Measurements from ENCODE around the gene UROC1. TPM values are rescaled to one million over a fixed set of nuclear protein-coding genes. Genes with fewer than 3 reads are reported as not detected.

The UROC1 gene
- total and polyA plus RNA-seq, 9 of the 15 experiments (the other 6 are each of a cell fraction or from before 2014, with no cell fraction given), result not detected

DNA sequence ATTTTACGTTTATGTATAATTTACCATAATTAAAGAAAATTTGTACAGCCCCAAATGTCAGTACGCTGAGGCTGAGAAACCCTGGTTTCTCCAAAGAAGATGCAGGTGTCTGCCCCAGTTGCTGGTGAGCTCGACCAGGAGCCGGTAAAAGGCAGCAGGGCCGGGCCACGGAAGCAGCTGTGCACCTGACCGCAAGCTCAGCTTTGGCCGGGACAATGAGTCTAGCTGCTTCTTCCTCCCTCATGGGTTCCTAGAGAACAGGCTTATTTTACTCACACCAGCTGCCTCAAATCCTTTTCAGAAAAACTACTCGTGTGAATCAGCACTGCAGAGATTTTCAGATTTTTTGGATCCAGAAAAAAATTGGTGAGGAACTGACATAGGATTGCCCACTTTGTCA, 23.8 kb downstream of the UROC1 start:
- no peaks in the 10 kb centered on the region for H3K9me3 ChIP-seq (replicated peaks; ENCODE audit: control insufficient read depth, insufficient read depth, low read depth, low read length)
- H3K9ac ChIP-seq (ENCODE audit: insufficient read depth in 1 of 2, low read depth in 2 of 2, low read length in 2 of 2), result no peak overlapping the region
- POLR2A ChIA-PET, result no interaction called here
- ATAC-seq, result no peak
- H2AFZ ChIP-seq (ENCODE audit: low read depth, low read length), result no peak overlapping the region
- no peaks in the 10 kb centered on the region for H3K4me1 ChIP-seq (replicated peaks in 1 of 2; ENCODE audit: control insufficient read depth in 2 of 2, insufficient read depth in 2 of 2, low read length in 2 of 2)
- H3K36me3 ChIP-seq (ENCODE audit: control insufficient read depth, insufficient read depth, low read length), result no peaks in the 10 kb centered on the region
- no peak for DNase-seq (ENCODE audit: extremely low read depth in 1 of 4, low spot score in 3 of 4)
- no peaks in the 10 kb centered on the region for H3K79me2 ChIP-seq (ENCODE audit: control insufficient read depth, insufficient read depth, low read length)
- 0% methylated on average over 5 of the region's 9 CpGs for whole genome bisulfite sequencing (ENCODE audit: insufficient coverage, low coverage, missing lambda C conversion rate)
- no peaks in the 10 kb centered on the region for H3K9me1 ChIP-seq (ENCODE audit: control insufficient read depth, insufficient read depth, low read length)
- H3K27me3 ChIP-seq (ENCODE audit: control insufficient read depth in 2 of 2, insufficient read depth in 2 of 2, low read length in 2 of 2), result peaks cover 10 to 55% of the 10 kb centered on the region in 2 experiments; a peak in 4 of 5 replicates
- no TSS peak for BruUV-seq (replicated peaks)
- no peak overlapping the region for H3K4me3 ChIP-seq
- H3K27ac ChIP-seq (ENCODE audit: extremely low read depth, low read depth, low read length), result no peak overlapping the region
- FAIRE-seq, result no peak
- TF ChIP-seq, protein P1, sequence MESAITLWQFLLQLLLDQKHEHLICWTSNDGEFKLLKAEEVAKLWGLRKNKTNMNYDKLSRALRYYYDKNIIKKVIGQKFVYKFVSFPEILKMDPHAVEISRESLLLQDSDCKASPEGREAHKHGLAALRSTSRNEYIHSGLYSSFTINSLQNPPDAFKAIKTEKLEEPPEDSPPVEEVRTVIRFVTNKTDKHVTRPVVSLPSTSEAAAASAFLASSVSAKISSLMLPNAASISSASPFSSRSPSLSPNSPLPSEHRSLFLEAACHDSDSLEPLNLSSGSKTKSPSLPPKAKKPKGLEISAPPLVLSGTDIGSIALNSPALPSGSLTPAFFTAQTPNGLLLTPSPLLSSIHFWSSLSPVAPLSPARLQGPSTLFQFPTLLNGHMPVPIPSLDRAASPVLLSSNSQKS (CRISPR knock-in tag; IDR thresholded peaks at IDR 0.05), result no peak
- TF ChIP-seq, protein P2, sequence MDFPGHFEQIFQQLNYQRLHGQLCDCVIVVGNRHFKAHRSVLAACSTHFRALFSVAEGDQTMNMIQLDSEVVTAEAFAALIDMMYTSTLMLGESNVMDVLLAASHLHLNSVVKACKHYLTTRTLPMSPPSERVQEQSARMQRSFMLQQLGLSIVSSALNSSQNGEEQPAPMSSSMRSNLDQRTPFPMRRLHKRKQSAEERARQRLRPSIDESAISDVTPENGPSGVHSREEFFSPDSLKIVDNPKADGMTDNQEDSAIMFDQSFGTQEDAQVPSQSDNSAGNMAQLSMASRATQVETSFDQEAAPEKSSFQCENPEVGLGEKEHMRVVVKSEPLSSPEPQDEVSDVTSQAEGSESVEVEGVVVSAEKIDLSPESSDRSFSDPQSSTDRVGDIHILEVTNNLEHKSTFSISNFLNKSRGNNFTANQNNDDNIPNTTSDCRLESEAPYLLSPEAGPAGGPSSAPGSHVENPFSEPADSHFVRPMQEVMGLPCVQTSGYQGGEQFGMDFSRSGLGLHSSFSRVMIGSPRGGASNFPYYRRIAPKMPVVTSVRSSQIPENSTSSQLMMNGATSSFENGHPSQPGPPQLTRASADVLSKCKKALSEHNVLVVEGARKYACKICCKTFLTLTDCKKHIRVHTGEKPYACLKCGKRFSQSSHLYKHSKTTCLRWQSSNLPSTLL (IDR thresholded peaks at IDR 0.05), result no peak
- no peak for TF ChIP-seq ZC3H11A (IDR thresholded peaks at IDR 0.05; ENCODE audit: low read depth, low read length)
- TF ChIP-seq, protein P3, sequence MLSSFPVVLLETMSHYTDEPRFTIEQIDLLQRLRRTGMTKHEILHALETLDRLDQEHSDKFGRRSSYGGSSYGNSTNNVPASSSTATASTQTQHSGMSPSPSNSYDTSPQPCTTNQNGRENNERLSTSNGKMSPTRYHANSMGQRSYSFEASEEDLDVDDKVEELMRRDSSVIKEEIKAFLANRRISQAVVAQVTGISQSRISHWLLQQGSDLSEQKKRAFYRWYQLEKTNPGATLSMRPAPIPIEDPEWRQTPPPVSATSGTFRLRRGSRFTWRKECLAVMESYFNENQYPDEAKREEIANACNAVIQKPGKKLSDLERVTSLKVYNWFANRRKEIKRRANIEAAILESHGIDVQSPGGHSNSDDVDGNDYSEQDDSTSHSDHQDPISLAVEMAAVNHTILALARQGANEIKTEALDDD (IDR thresholded peaks at IDR 0.05), result no peak
- TF ChIP-seq CHCHD3 (CRISPR knock-in tag; IDR thresholded peaks at IDR 0.05), result no peak
- TF ChIP-seq, protein P4, sequence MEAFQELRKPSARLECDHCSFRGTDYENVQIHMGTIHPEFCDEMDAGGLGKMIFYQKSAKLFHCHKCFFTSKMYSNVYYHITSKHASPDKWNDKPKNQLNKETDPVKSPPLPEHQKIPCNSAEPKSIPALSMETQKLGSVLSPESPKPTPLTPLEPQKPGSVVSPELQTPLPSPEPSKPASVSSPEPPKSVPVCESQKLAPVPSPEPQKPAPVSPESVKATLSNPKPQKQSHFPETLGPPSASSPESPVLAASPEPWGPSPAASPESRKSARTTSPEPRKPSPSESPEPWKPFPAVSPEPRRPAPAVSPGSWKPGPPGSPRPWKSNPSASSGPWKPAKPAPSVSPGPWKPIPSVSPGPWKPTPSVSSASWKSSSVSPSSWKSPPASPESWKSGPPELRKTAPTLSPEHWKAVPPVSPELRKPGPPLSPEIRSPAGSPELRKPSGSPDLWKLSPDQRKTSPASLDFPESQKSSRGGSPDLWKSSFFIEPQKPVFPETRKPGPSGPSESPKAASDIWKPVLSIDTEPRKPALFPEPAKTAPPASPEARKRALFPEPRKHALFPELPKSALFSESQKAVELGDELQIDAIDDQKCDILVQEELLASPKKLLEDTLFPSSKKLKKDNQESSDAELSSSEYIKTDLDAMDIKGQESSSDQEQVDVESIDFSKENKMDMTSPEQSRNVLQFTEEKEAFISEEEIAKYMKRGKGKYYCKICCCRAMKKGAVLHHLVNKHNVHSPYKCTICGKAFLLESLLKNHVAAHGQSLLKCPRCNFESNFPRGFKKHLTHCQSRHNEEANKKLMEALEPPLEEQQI (IDR thresholded peaks at IDR 0.05), result no peak
- no peak for TF ChIP-seq BRD9 (IDR thresholded peaks at IDR 0.05; ENCODE audit: low read depth, partially characterized antibody)
- TF ChIP-seq, protein P5, sequence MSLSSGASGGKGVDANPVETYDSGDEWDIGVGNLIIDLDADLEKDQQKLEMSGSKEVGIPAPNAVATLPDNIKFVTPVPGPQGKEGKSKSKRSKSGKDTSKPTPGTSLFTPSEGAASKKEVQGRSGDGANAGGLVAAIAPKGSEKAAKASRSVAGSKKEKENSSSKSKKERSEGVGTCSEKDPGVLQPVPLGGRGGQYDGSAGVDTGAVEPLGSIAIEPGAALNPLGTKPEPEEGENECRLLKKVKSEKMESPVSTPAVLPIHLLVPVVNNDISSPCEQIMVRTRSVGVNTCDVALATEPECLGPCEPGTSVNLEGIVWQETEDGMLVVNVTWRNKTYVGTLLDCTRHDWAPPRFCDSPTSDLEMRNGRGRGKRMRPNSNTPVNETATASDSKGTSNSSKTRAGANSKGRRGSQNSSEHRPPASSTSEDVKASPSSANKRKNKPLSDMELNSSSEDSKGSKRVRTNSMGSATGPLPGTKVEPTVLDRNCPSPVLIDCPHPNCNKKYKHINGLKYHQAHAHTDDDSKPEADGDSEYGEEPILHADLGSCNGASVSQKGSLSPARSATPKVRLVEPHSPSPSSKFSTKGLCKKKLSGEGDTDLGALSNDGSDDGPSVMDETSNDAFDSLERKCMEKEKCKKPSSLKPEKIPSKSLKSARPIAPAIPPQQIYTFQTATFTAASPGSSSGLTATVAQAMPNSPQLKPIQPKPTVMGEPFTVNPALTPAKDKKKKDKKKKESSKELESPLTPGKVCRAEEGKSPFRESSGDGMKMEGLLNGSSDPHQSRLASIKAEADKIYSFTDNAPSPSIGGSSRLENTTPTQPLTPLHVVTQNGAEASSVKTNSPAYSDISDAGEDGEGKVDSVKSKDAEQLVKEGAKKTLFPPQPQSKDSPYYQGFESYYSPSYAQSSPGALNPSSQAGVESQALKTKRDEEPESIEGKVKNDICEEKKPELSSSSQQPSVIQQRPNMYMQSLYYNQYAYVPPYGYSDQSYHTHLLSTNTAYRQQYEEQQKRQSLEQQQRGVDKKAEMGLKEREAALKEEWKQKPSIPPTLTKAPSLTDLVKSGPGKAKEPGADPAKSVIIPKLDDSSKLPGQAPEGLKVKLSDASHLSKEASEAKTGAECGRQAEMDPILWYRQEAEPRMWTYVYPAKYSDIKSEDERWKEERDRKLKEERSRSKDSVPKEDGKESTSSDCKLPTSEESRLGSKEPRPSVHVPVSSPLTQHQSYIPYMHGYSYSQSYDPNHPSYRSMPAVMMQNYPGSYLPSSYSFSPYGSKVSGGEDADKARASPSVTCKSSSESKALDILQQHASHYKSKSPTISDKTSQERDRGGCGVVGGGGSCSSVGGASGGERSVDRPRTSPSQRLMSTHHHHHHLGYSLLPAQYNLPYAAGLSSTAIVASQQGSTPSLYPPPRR (CRISPR knock-in tag; IDR thresholded peaks at IDR 0.05; ENCODE audit: borderline replicate concordance), result no peak
- no peaks in the 10 kb centered on the region; the same call in 1 of the 2 replicates for H4K20me1 ChIP-seq (replicated peaks; ENCODE audit: control insufficient read depth, insufficient read depth, low read length)
- no peak overlapping the region for H3K4me2 ChIP-seq (ENCODE audit: insufficient read depth, low read length)
- intact Hi-C loops (cut with micrococcal nuclease) (no loop called here), in situ Hi-C loops (cut with MboI) (no loop called here)
- CTCF ChIA-PET (ENCODE audit: low intra/inter-chr PET ratio), result no interaction called here
